Endothelial cell of umbilical vein (primary cell): ENCODE measurements around the gene CCNG2.

Source experiments
- CTCF ChIP-seq, 2 donors: IDR thresholded peaks; 1 replicate in 1 of 2; 2 replicates in 1 of 2; pipeline ENCODE4 v1.5.1; 2011; ENCODE audit warnings: low read length in 2 of 2, mild to moderate bottlenecking in 2 of 2, moderate library complexity in 2 of 2, control low read depth in 1 of 2, inconsistent platforms in 1 of 2, low read depth in 1 of 2; ENCODE audit not compliant: insufficient read depth in 1 of 2; ENCODE audit errors: extremely low read depth in 1 of 2
- EZH2 ChIP-seq: IDR thresholded peaks from 2 replicates; pipeline ENCODE4 v1.6.1; 2012; ENCODE audit warnings: borderline replicate concordance, low read depth, mild to moderate bottlenecking, moderate library complexity, low read length, inconsistent platforms; ENCODE audit not compliant: severe bottlenecking
- MAX ChIP-seq: IDR thresholded peaks from 2 replicates; pipeline ENCODE4 v1.6.1; 2011; ENCODE audit not compliant: insufficient read depth, insufficient read length
- MYC ChIP-seq: IDR thresholded peaks from one replicate; pipeline ENCODE4 v1.6.1; 2011; ENCODE audit warnings: mild to moderate bottlenecking, low read depth, low read length
- POLR2A ChIP-seq: IDR thresholded peaks from 2 replicates; pipeline ENCODE4 v1.6.1; 2012; ENCODE audit warnings: low read depth, mild to moderate bottlenecking, control low read depth, low read length
- POLR2AphosphoS5 ChIP-seq: IDR thresholded peaks from 2 replicates; pipeline ENCODE4 v1.6.1; 2012; ENCODE audit warnings: low read depth, mild to moderate bottlenecking, control low read depth, low read length, moderate library complexity; ENCODE audit not compliant: insufficient read depth

- TF ChIP-seq CTCF (IDR thresholded peaks at IDR 0.05; ENCODE audit: extremely low read depth in 1 of 2, insufficient read depth in 1 of 2, low read depth in 1 of 2, low read length in 2 of 2) (no peak), POLR2A (peak; percentile 57), MYC (no peak), MAX (no peak), EZH2 (no peak), POLR2AphosphoS5 (no peak)
Observed at GRCh38 chr4:77156533-77156911, 485 bp upstream of the CCNG2 start.
